ENCODE measurements around the gene C1S.
"Not testable (repeated sequence)": the region's sequence is repeated elsewhere in the genome, so short reads cannot be mapped to it uniquely, and the experiment has no call there.

C1S gene

GRCh38 chr12:7081037-7081436, 20.5 kb downstream of the C1S start:
- no peak for DNase-seq

GRCh38 chr12:7083125-7083524, 22.6 kb downstream of the C1S start:
- no peak for DNase-seq

- DNase-seq = no peak
Measured at GRCh38 chr12:7089196-7089871, 28.8 kb downstream of the C1S start.

- DNase-seq = no peak
Measured at GRCh38 chr12:7090222-7090998, 29.9 kb downstream of the C1S start.

GRCh38 chr12:7091171-7091570, 30.7 kb downstream of the C1S start:
- DNase-seq = no peak

GRCh38 chr12:7091660-7092228, 31.2 kb downstream of the C1S start:
- DNase-seq = no peak

GRCh38 chr12:7092229-7092985, 31.9 kb downstream of the C1S start, which contains the start of gene C1R:
Gene C1R, minus strand, starts transcription at chr12:7092445. Its CDS starts 57 bp downstream, at chr12:7092388.
- DNase-seq = peak; percentile 57 to 63

- no peak for DNase-seq
Measured at GRCh38 chr12:7092986-7093460, 32.5 kb downstream of the C1S start.

GRCh38 chr12:7093486-7093885, 33.0 kb downstream of the C1S start:
- no peak for DNase-seq

- no peak for DNase-seq
Measured at GRCh38 chr12:7093892-7094291, 33.4 kb downstream of the C1S start.

- DNase-seq = no peak
Measured at GRCh38 chr12:7096006-7096932, 35.8 kb downstream of the C1S start.

- DNase-seq = no peak
Measured at GRCh38 chr12:7096979-7097378, 36.5 kb downstream of the C1S start.

GRCh38 chr12:7099290-7099996, 38.9 kb downstream of the C1S start:
- no peak for DNase-seq

- no peak for DNase-seq
Measured at GRCh38 chr12:7100239-7100638, 39.7 kb downstream of the C1S start.

- no peak for DNase-seq
Measured at GRCh38 chr12:7101047-7101693, 40.7 kb downstream of the C1S start.

GRCh38 chr12:7101694-7102131, 41.2 kb downstream of the C1S start:
- no peak for DNase-seq

GRCh38 chr12:7102582-7102981, 42.1 kb downstream of the C1S start:
- no peak for DNase-seq

- DNase-seq = no peak
Measured at GRCh38 chr12:7103837-7104584, 43.5 kb downstream of the C1S start.

- no peak for DNase-seq
Measured at GRCh38 chr12:7106082-7106481, 45.6 kb downstream of the C1S start.

GRCh38 chr12:7107181-7107580, 46.7 kb downstream of the C1S start:
- not testable (repeated sequence) for DNase-seq
